KMS-11 (cell line): Measurements from ENCODE around the gene KCNJ5.

Experiments used
- H2AFZ ChIP-seq: fragments of 200-600 bp; sonication (generic); 2 replicates; pipeline ENCODE4 v1.6.1; 2016; ENCODE audit warnings: antibody characterized with exemption, mixed run types, low read depth
- H3K27ac ChIP-seq: fragments of 200-600 bp; sonication (generic); 2 replicates; pipeline ENCODE4 v1.6.1; 2016; ENCODE audit warnings: mild to moderate bottlenecking, mixed run types
- H3K27me3 ChIP-seq: fragments of 200-600 bp; sonication (generic); 2 replicates; pipeline ENCODE4 v1.6.1; 2017; ENCODE audit warnings: mild to moderate bottlenecking, low read depth, mixed run types, moderate library complexity; ENCODE audit not compliant: insufficient read depth
- H3K36me3 ChIP-seq: fragments of 200-600 bp; sonication (generic); 2 replicates; pipeline ENCODE4 v1.6.1; 2017; ENCODE audit warnings: mild to moderate bottlenecking, mixed run types; ENCODE audit not compliant: insufficient read depth
- H3K4me1 ChIP-seq: fragments of 200-600 bp; sonication (generic); 2 replicates; pipeline ENCODE4 v1.6.1; 2016; ENCODE audit warnings: mild to moderate bottlenecking, low read depth, mixed run types; ENCODE audit not compliant: poor library complexity, severe bottlenecking
- H3K4me2 ChIP-seq: fragments of 200-600 bp; sonication (generic); 2 replicates; pipeline ENCODE4 v1.7.0; 2016; ENCODE audit warnings: mild to moderate bottlenecking, mixed run types
- H3K4me3 ChIP-seq: fragments of 200-600 bp; sonication (generic); IDR thresholded peaks from 2 replicates; pipeline ENCODE4 v1.6.1; 2017; ENCODE audit warnings: low read depth, low read length, mixed read lengths; ENCODE audit not compliant: insufficient read depth
- H3K79me2 ChIP-seq: fragments of 200-600 bp; sonication (generic); 2 replicates; pipeline ENCODE4 v1.6.1; 2016; ENCODE audit warnings: low read depth, mixed run types; ENCODE audit not compliant: insufficient read depth
- H3K9ac ChIP-seq: fragments of 200-600 bp; sonication (generic); 2 replicates; pipeline ENCODE4 v1.6.1; 2016; ENCODE audit warnings: mild to moderate bottlenecking, mixed run types
- H4K20me1 ChIP-seq: fragments of 200-600 bp; sonication (generic); 2 replicates; pipeline ENCODE4 v1.6.1; 2016; ENCODE audit warnings: mild to moderate bottlenecking, mixed run types; ENCODE audit not compliant: insufficient read depth
- TF ChIP-seq, protein P1 (sequence below): fragments of 200-600 bp; sonication (generic); conservative IDR thresholded peaks from 2 replicates; pipeline ENCODE4 v1.6.1; 2017; ENCODE audit warnings: low read depth, mild to moderate bottlenecking, antibody characterized with exemption, low read length, moderate library complexity, mixed read lengths

Gene KCNJ5

DNA sequence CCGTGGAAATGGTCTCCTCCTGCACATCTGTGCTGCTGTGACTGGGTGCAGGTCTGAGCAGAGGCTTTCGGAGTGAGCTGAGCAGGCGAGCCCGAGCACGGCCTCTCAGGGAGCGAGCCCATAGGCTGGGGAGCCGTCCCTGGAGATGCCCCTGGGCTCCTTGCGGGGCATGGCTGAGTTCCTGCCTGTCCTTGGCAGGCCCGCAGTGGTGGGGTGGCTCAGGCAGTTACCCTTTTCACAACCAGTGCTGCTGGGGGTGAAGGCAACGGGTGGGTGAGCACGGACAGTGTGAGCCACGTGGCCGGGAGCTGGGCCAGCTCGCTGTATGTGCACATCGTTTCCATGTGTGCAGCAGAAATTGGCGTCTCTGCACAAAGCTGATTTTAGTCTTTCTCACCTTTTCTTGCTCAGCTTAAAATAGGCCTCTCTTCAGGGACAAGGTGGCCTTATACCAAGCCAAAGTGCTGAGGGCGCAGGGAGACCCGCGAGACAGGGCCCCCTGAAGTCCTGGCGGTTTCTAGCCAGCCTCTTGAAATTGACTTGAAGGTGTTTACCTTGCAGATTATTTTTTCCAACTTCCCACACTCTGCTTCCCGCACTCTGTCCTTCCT is 51.8 kb downstream of the KCNJ5 start, which contains the start of gene TP53AIP1:
TP53AIP1 (minus strand) TSS at position 55 of the 611 bp plus-strand sequence. CDS start 5,053 bp downstream, outside the sequence.
- Histone ChIP-seq H2AFZ (no peak within 1 kb of the TSS), H4K20me1 (no peaks in the 10 kb centered on the region), H3K79me2 (no peaks in the 10 kb centered on the region), H3K4me2 (no peak within 1 kb of the TSS), H3K27ac (no peak within 1 kb of the TSS), H3K4me3 (no peak within 1 kb of the TSS), H3K36me3 (no peaks in the 10 kb centered on the region), H3K9ac (no peak within 1 kb of the TSS), H3K27me3 (no peaks in the 10 kb centered on the region), H3K4me1 (no peaks in the 10 kb centered on the region)
- TF ChIP-seq, protein P1, sequence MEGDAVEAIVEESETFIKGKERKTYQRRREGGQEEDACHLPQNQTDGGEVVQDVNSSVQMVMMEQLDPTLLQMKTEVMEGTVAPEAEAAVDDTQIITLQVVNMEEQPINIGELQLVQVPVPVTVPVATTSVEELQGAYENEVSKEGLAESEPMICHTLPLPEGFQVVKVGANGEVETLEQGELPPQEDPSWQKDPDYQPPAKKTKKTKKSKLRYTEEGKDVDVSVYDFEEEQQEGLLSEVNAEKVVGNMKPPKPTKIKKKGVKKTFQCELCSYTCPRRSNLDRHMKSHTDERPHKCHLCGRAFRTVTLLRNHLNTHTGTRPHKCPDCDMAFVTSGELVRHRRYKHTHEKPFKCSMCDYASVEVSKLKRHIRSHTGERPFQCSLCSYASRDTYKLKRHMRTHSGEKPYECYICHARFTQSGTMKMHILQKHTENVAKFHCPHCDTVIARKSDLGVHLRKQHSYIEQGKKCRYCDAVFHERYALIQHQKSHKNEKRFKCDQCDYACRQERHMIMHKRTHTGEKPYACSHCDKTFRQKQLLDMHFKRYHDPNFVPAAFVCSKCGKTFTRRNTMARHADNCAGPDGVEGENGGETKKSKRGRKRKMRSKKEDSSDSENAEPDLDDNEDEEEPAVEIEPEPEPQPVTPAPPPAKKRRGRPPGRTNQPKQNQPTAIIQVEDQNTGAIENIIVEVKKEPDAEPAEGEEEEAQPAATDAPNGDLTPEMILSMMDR = no peak

DNA sequence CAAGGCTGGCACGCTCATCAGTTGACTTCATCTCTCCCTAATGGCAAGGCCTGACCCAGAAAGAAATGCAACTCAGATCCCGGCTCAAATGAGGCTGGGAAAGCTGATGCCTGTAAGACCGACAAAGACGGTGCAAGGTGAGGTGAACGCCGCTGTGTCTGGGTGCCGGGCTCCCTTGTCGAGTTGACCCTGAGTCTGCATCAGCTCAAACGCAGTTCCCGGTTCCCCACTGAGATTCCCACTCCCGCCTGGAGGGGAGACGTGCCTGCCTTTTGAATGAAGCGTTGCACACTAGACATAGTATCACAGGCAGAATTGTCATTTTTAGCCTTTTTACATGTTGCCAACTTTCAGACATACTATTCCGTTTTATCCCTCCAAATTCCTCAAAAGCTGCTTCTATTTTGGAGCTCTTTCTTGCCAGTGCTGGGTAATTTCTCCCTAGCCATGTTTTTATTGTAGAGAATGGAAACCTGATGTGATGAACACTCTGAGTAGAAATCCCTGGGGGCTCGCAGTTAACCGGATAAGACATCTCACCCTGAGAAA is 52.3 kb downstream of the KCNJ5 start:
- no peak overlapping the region for H3K4me2 ChIP-seq
- no peaks in the 10 kb centered on the region for H3K4me1 ChIP-seq
- H3K27ac ChIP-seq = no peak overlapping the region
- H4K20me1 ChIP-seq = no peaks in the 10 kb centered on the region
- H3K79me2 ChIP-seq = no peaks in the 10 kb centered on the region
- no peaks in the 10 kb centered on the region for H3K36me3 ChIP-seq
- H3K4me3 ChIP-seq = no peak overlapping the region
- H2AFZ ChIP-seq = no peak overlapping the region
- H3K27me3 ChIP-seq = no peaks in the 10 kb centered on the region
- H3K9ac ChIP-seq = no peak overlapping the region
- TF ChIP-seq, protein P1 = no peak

DNA sequence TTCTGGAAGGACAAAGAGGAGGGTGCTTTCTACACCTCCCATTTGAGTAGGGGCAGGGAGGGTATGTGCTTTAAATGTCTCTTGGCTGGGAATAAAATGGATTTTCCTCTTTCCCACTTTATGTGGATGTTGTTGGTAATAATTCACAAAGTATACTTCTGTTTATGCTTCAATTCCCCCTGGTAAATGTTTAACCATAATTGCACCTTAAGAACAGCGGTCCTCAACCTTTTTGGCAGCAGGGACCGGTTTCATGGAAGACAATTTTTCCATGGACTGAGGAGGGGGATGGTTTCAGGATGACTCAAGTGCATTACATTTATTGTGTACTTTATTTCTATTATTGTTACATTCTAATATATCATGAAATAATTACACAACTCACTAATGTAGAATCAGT is 55.5 kb downstream of the KCNJ5 start:
- Histone ChIP-seq H3K27me3 (no peaks in the 10 kb centered on the region), H3K4me1 (no peaks in the 10 kb centered on the region), H3K4me3 (no peak overlapping the region), H2AFZ (no peak overlapping the region), H3K27ac (no peak overlapping the region), H3K79me2 (no peaks in the 10 kb centered on the region), H3K36me3 (no peaks in the 10 kb centered on the region), H3K9ac (no peak overlapping the region), H4K20me1 (no peaks in the 10 kb centered on the region), H3K4me2 (no peak overlapping the region)
- TF ChIP-seq, protein P1 = no peak

DNA sequence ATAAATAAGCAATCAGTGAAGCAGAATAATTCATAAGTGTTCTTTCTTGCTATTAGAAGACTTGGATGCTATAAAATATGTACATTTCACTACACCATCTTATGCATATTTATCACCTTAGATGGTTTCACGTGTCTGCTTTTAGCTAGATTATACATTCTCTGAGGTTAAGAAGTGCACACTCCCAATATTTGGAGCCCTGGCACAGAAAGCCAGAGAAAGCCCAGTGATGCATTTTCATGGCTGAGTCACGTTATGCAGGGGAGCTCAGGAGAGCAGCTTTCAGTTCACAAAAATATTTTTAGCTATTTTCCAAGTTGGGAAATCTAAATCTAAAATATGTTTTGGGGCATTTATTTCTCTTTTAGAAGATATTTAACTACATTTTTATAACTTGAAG is 56.6 kb downstream of the KCNJ5 start:
- no peak overlapping the region for H3K4me2 ChIP-seq
- no peak overlapping the region for H2AFZ ChIP-seq
- H4K20me1 ChIP-seq = no peaks in the 10 kb centered on the region
- no peaks in the 10 kb centered on the region for H3K27me3 ChIP-seq
- no peaks in the 10 kb centered on the region for H3K4me1 ChIP-seq
- TF ChIP-seq, protein P1 = no peak
- no peak overlapping the region for H3K27ac ChIP-seq
- H3K4me3 ChIP-seq = no peak overlapping the region
- H3K36me3 ChIP-seq = no peaks in the 10 kb centered on the region
- no peaks in the 10 kb centered on the region for H3K79me2 ChIP-seq
- no peak overlapping the region for H3K9ac ChIP-seq
